Measurements from ENCODE around the gene SRPK1.

Gene SRPK1

GRCh38 chr6:35898003-35898402 lies 22.9 kb downstream of the SRPK1 start:
- DNase-seq (ENCODE audit: low read depth in 2 of 2): no peak

- no peak for DNase-seq (ENCODE audit: low read depth in 2 of 2)
Measured at GRCh38 chr6:35897486-35897885, 23.4 kb downstream of the SRPK1 start.

GRCh38 chr6:35897036-35897435 lies 23.9 kb downstream of the SRPK1 start:
- no peak for DNase-seq (ENCODE audit: low read depth in 2 of 2)

- no peak for DNase-seq (ENCODE audit: low read depth in 2 of 2)
Measured at GRCh38 chr6:35896228-35896627, 24.7 kb downstream of the SRPK1 start.

GRCh38 chr6:35895560-35895959 lies 25.3 kb downstream of the SRPK1 start:
- DNase-seq (ENCODE audit: low read depth in 2 of 2): no peak

- no peak for DNase-seq (ENCODE audit: low read depth in 2 of 2)
Measured at GRCh38 chr6:35894776-35895175, 26.1 kb downstream of the SRPK1 start.

GRCh38 chr6:35893246-35893645 lies 27.7 kb downstream of the SRPK1 start:
- DNase-seq (ENCODE audit: low read depth in 2 of 2): no peak

- no peak for DNase-seq (ENCODE audit: low read depth in 2 of 2)
Measured at GRCh38 chr6:35892482-35892881, 28.4 kb downstream of the SRPK1 start.

- no peak for DNase-seq (ENCODE audit: low read depth in 2 of 2)
Measured at GRCh38 chr6:35879151-35879550, 41.7 kb downstream of the SRPK1 start.

GRCh38 chr6:35876902-35877301 lies 44.0 kb downstream of the SRPK1 start:
- no peak for DNase-seq (ENCODE audit: low read depth in 2 of 2)

- no peak for DNase-seq (ENCODE audit: low read depth in 2 of 2)
Measured at GRCh38 chr6:35874730-35875129, 46.2 kb downstream of the SRPK1 start.

GRCh38 chr6:35859367-35859766 lies 61.5 kb downstream of the SRPK1 start:
- DNase-seq (ENCODE audit: low read depth in 2 of 2): no peak

- DNase-seq (ENCODE audit: low read depth in 2 of 2): no peak
Measured at GRCh38 chr6:35857853-35858252, 63.0 kb downstream of the SRPK1 start.

GRCh38 chr6:35856250-35856649 lies 64.6 kb downstream of the SRPK1 start:
- DNase-seq (ENCODE audit: low read depth in 2 of 2): no peak

- no peak for DNase-seq (ENCODE audit: low read depth in 2 of 2)
Measured at GRCh38 chr6:35852994-35853393, 67.9 kb downstream of the SRPK1 start.

GRCh38 chr6:35850208-35850607 lies 70.7 kb downstream of the SRPK1 start:
- DNase-seq (ENCODE audit: low read depth in 2 of 2): no peak

- DNase-seq (ENCODE audit: low read depth in 2 of 2): no peak
Measured at GRCh38 chr6:35844290-35844689, 76.6 kb downstream of the SRPK1 start.

GRCh38 chr6:35842381-35842780 lies 78.5 kb downstream of the SRPK1 start:
- DNase-seq (ENCODE audit: low read depth in 2 of 2): no peak

- DNase-seq (ENCODE audit: low read depth in 2 of 2): no peak
Measured at GRCh38 chr6:35839019-35839418, 81.9 kb downstream of the SRPK1 start.

GRCh38 chr6:35833536-35833935 lies 87.4 kb downstream of the SRPK1 start:
- DNase-seq (ENCODE audit: low read depth in 2 of 2): no peak

GRCh38 chr6:35831257-35832007 lies 89.5 kb downstream of the SRPK1 start:
- DNase-seq (ENCODE audit: low read depth in 2 of 2): no peak

GRCh38 chr6:35829306-35829705 lies 91.6 kb downstream of the SRPK1 start:
- DNase-seq (ENCODE audit: low read depth in 2 of 2): no peak

- no peak for DNase-seq (ENCODE audit: low read depth in 2 of 2)
Measured at GRCh38 chr6:35824552-35825192, 96.2 kb downstream of the SRPK1 start.

GRCh38 chr6:35823601-35824000 lies 97.3 kb downstream of the SRPK1 start:
- no peak for DNase-seq (ENCODE audit: low read depth in 2 of 2)
